HPDE6-E6E7 (cell line): ENCODE results near the gene NNT.
"Not testable (repeated sequence)": the region's sequence is repeated elsewhere in the genome, so short reads cannot be mapped to it uniquely, and the experiment has no call there.

Source experiments
- DNase-seq: peaks from one replicate; pipeline ENCODE4 v3.0.0; 2011; ENCODE audit warnings: missing footprints; ENCODE audit errors: extremely low spot score

The NNT gene

GRCh38 chr5:43627028-43627427, 24.0 kb downstream of the NNT start:
- DNase-seq, result peak; percentile 48

- DNase-seq, result peak; percentile 37
Measured at GRCh38 chr5:43631182-43631910, 28.4 kb downstream of the NNT start.

- no peak for DNase-seq
Measured at GRCh38 chr5:43634621-43635020, 31.6 kb downstream of the NNT start.

GRCh38 chr5:43635374-43635773, 32.4 kb downstream of the NNT start:
- no peak for DNase-seq

GRCh38 chr5:43636076-43636475, 33.1 kb downstream of the NNT start:
- DNase-seq, result no peak

GRCh38 chr5:43637416-43637815, 34.4 kb downstream of the NNT start:
- DNase-seq, result no peak

- DNase-seq, result no peak
Measured at GRCh38 chr5:43638107-43638506, 35.1 kb downstream of the NNT start.

- DNase-seq, result no peak
Measured at GRCh38 chr5:43638546-43638945, 35.6 kb downstream of the NNT start.

GRCh38 chr5:43639566-43639965, 36.6 kb downstream of the NNT start:
- no peak for DNase-seq

- no peak for DNase-seq
Measured at GRCh38 chr5:43642428-43642827, 39.4 kb downstream of the NNT start.

- no peak for DNase-seq
Measured at GRCh38 chr5:43643327-43643726, 40.3 kb downstream of the NNT start.

- DNase-seq, result no peak
Measured at GRCh38 chr5:43643750-43644149, 40.8 kb downstream of the NNT start.

GRCh38 chr5:43646992-43647391, 44.0 kb downstream of the NNT start:
- no peak for DNase-seq

- no peak for DNase-seq
Measured at GRCh38 chr5:43647789-43648188, 44.8 kb downstream of the NNT start.

- DNase-seq, result no peak
Measured at GRCh38 chr5:43648499-43649124, 45.6 kb downstream of the NNT start.

- no peak for DNase-seq
Measured at GRCh38 chr5:43649256-43649655, 46.3 kb downstream of the NNT start.

GRCh38 chr5:43652537-43653302, 49.7 kb downstream of the NNT start:
- no peak for DNase-seq

- DNase-seq, result no peak
Measured at GRCh38 chr5:43658509-43658908, 55.5 kb downstream of the NNT start.

GRCh38 chr5:43659075-43659474, 56.1 kb downstream of the NNT start:
- DNase-seq, result no peak

- no peak for DNase-seq
Measured at GRCh38 chr5:43661102-43661501, 58.1 kb downstream of the NNT start.

- DNase-seq, result no peak
Measured at GRCh38 chr5:43663916-43664315, 60.9 kb downstream of the NNT start.

- no peak for DNase-seq
Measured at GRCh38 chr5:43664501-43665040, 61.6 kb downstream of the NNT start.

GRCh38 chr5:43665749-43666148, 62.8 kb downstream of the NNT start:
- not testable (repeated sequence) for DNase-seq
